Stimulated activated CD8-positive, alpha-beta memory T cell treated with anti-CD3 and anti-CD28 coated beads, Interleukin-4, amount 100 ng/mL, for 1 hour (primary cell): ENCODE results near the gene EIF2S3.
A peak's percentile ranks its signal among the peaks of the same experiment; 100 is the strongest.
"Not testable (repeated sequence)": the region's sequence is repeated elsewhere in the genome, so short reads cannot be mapped to it uniquely, and the experiment has no call there.

ENCODE experiments used
- DNase-seq, 2 donors: peaks; one replicate each; pipeline ENCODE4 v3.0.0-alpha.2; 2020; ENCODE audit warnings: low read depth in 2 of 2, low spot score in 1 of 2

Gene EIF2S3

GRCh38 chrX:24054182-24055042 is at the start of gene EIF2S3:
TSS of gene EIF2S3 (plus strand) at chrX:24054956. CDS start at chrX:24054969, 13 bp downstream.
- peak; percentile 65 to 67 for DNase-seq

GRCh38 chrX:24005028-24005427 is 49.7 kb upstream of the EIF2S3 start:
- DNase-seq: no peak

DNA sequence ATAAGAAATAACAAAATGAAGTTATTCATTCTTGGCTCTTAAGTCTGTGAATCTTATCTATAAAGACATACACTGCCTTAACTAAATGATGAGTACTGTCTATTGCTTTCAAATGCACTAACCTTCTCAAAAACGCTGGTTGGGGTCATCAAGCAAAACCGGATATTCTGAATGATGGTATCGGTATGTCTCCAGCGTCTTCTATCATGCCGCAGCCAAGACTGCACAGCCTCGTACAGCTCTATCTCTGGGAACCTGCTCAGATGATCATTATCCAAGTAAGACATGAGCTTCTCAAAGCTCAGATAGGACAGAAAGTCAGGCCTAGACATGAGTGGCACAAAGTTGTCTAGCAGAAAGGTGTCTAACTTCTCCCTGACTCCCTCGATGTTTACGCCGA is 48.9 kb upstream of the EIF2S3 start:
- no peak for DNase-seq

GRCh38 chrX:24012266-24012665 is 42.5 kb upstream of the EIF2S3 start:
- no peak for DNase-seq

DNA sequence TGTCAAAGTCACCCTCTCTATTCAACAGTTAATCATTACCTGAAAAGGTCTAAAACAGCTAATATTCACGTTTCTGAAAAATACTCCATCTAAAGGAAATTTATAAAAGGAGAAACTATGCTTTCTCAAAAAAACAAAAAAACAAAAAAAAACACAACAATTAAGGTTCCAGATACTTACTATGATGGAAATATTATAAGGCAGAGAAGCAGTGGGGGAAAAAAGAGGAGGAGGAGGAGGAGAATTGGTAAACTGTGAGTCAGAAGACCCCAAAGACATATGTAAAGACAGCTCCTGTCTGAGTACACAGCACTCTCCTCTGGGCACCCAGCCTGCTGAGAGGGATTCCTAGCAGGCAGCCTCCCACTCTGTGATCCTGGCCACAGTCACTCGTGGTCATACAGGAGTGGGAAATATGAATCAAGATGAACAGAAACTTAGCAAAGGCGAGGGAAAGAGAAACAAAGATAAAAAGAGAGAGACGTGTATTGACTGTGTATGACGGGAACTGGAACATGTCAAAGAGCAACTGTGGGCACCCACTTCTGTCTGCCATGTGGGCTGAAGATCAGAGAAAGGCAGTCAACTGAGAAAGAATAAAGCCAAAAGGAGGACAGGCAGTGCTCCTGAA is 40.3 kb upstream of the EIF2S3 start:
- DNase-seq: no peak

GRCh38 chrX:24017674-24018073 is 37.1 kb upstream of the EIF2S3 start:
- no peak for DNase-seq

- DNase-seq: no peak
Measured at GRCh38 chrX:24018809-24019208, 35.9 kb upstream of the EIF2S3 start.

DNA sequence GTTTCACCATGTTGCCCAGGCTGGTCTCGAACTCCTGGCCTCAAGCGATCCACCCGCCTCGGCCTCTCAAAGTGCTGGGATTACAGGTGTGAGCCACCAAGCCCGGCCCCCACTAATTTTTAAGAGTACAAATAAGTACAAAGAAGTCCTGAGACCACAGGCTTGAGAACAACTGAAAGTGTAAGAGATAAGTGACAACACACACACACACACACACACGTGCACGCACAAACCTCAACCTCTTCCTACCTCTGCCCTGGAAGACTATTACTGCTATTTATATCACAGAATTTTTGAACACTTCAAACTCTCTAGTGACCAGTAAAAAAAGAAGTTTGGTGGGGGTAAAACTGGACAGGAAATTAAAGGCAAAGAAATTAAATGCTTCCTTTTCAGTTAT is 35.3 kb upstream of the EIF2S3 start:
- no peak for DNase-seq

DNA sequence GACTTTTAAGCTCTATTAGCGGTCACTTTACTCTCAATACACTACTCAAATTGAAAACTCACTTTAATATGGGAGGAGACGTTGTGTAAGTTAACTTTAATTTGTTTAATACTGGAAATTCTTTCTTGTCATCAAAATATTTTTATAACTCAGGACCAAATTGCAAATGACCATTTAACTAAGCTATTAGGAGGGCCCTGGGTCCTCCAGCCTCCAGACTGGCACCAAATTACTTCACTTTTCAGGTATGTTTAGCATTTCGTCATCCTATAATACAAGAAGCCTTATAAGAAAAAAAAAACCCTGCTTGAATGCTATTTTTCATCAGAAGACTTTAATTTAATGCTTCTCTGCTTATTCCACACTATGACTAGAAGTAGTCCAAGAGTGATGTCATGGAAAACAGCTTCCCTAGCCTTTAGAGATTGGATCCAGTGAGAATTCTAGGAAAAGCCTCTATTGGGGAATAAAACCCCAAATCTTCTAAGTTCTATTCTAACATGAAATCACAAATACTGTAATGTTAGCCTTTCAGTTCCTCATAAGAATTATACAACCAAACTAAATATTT is 34.4 kb upstream of the EIF2S3 start:
- no peak for DNase-seq

- DNase-seq: no peak
Measured at GRCh38 chrX:24023544-24023943, 31.2 kb upstream of the EIF2S3 start.

DNA sequence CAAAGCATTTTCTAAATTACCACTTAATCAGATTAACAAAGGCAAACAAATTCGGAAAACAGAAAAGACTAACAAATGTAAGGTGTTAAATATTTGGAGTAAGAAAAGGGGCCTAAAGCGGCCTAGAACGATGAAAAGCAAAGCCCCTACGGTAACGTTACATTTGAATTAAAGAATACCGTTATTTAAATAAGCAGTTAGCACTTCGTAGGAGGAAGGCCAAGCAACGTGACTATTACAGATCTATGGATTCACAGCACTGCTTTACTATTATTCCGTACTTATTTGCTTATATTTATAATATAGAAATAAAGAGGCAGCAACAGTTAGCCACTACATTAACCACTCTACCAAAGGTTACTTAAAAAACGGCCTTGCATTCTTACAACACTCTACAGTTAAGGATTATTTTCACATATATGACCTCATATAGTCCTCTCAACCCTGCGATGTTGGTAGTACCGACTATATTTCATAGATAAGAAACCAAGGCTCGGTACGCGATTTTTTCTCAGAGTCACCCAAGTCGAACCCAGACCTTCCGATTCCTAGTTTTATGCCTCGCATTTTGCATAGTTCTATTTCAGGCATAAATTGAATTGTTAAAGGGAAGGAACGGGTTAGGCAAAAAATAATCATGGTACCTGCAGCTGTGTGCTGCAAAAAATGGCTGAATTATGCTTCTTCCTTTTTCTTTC is 30.6 kb upstream of the EIF2S3 start:
- no peak for DNase-seq

- peak; percentile 56 to 62 for DNase-seq
Measured at GRCh38 chrX:24024819-24025740, 29.7 kb upstream of the EIF2S3 start.

GRCh38 chrX:24025741-24026403 is 28.9 kb upstream of the EIF2S3 start:
- DNase-seq: no peak

DNA sequence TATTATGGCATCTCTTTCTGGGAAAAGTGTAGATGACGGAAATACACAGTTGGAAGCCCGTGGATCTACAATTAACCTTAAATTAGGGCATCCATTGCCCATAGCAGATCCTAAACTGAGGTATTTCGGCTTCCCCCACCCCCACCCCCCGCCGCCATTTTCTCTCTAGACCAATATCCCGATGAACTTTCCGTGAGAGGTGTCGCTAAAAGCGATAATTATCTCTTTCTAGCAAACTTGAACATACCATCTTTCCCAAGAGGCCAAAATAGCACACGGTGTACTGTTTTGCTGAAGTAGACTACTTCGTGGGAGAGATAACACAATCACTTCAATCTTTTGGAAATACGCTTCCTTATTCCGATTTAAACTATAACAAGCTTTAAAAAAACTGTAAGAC is 28.3 kb upstream of the EIF2S3 start:
- DNase-seq: no peak

DNA sequence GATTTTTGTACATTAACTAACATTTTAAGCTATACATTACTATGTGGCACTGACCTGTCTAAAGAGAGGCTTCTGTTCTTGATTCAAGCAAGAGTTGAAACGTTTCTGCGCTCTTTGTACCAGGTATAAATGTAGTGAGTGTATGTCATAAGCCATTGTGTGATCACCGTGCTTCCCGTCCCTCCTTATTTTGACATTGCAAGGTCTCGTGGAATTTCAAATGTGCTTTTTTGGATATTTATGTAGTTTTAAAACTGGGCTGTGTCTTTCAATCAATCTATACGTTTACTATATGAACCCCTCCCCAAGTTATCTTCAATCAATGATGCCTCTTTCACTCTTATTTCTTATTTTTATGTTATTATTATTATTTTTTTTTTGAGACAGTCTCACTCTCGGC is 27.7 kb upstream of the EIF2S3 start, which contains the start of gene KLHL15:
Gene KLHL15 (minus strand): TSS at position 101 of the 400 bp plus-strand sequence. CDS start 20,493 bp downstream, outside the sequence.
- no peak for DNase-seq

DNA sequence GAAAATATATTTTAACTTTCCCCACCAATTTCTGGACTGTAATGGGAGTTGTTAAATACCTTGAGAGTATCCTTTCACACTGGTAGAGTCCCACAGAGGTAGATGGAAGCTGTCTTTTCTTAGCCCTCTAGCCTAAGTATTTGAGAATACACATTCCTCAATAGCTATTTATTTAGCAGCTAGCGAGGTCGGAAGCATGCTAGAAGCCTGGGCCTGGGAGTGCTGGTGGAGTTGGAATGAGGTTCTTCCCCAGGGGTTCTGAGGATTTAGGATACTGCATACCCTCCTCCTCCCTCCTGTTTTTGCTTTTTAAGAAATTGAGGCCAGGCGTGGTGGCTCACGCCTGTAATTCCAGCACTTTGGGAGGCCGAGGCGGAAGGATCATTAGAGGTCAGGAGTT is 26.8 kb upstream of the EIF2S3 start:
- no peak for DNase-seq

DNA sequence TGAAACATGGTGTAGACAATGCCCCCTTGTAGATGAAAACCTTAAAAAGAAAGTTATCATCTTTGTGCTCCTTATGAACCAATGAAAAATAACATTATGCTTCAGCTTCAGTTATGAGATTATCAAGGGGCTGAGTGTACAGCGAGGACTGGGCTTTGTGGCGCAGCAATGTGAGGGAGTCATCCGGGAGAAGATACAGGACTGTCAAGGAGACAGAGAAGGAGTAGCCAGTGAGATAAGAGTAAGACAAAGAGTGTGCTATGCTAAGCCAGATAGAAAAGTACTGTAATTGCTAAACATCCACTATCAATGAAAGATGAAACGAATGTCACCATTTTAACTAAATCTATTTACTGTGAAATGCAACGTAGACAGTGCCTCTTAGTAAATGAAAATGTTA is 24.2 kb upstream of the EIF2S3 start:
- DNase-seq: no peak

- DNase-seq: no peak
Measured at GRCh38 chrX:24034485-24034884, 20.3 kb upstream of the EIF2S3 start.

GRCh38 chrX:24037729-24038128 is 17.0 kb upstream of the EIF2S3 start:
- DNase-seq: no peak

GRCh38 chrX:24046060-24046459 is 8.7 kb upstream of the EIF2S3 start:
- not testable (repeated sequence) for DNase-seq
